GM21423 (cell line): ENCODE measurements around the gene CPSF2.
A peak's percentile ranks its signal among the peaks of the same experiment; 100 is the strongest.

Experiments used
- ATAC-seq: cut with Tn5 transposase; IDR thresholded peaks from one replicate; pipeline ENCODE4 v1.9.1; 2021; ENCODE audit warnings: mild to moderate bottlenecking, moderate library complexity; ENCODE audit not compliant: unreplicated experiment

CPSF2 gene

GRCh38 chr14:92121670-92122350 is at the start of gene CPSF2, which contains the start of gene NDUFB1:
CPSF2 (plus strand) TSS chr14:92121969; CDS start chr14:92130985, 9,016 bp downstream.
NDUFB1 (minus strand) TSS chr14:92121706; CDS start chr14:92117637, 4,069 bp downstream.
- peak; percentile 84 for ATAC-seq

GRCh38 chr14:92074555-92074954 is 47.2 kb upstream of the CPSF2 start:
- ATAC-seq = no peak

- ATAC-seq = no peak
These were observed 33.3 kb upstream of the CPSF2 start for GRCh38 chr14:92088494-92088893.

GRCh38 chr14:92093320-92093719 is 28.4 kb upstream of the CPSF2 start:
- no peak for ATAC-seq

- ATAC-seq = no peak
These were observed 22.0 kb upstream of the CPSF2 start for GRCh38 chr14:92099802-92100201.

GRCh38 chr14:92103363-92103989 is 18.3 kb upstream of the CPSF2 start:
- no peak for ATAC-seq

GRCh38 chr14:92105073-92105892 is 16.5 kb upstream of the CPSF2 start:
- ATAC-seq = no peak

GRCh38 chr14:92105893-92106142 is 16.0 kb upstream of the CPSF2 start:
- peak; percentile 20 for ATAC-seq

GRCh38 chr14:92106143-92106926 is 15.4 kb upstream of the CPSF2 start, which contains the start of gene ATXN3:
ATXN3 (minus strand) TSS chr14:92106582; CDS start chr14:92106552, 30 bp downstream.
- ATAC-seq = peak; percentile 85

- ATAC-seq = no peak
These were observed 13.2 kb upstream of the CPSF2 start for GRCh38 chr14:92108345-92109254.

GRCh38 chr14:92109490-92109889 is 12.3 kb upstream of the CPSF2 start:
- no peak for ATAC-seq

GRCh38 chr14:92121207-92121669 is 531 bp upstream of the CPSF2 start:
- peak; percentile 11 for ATAC-seq

- ATAC-seq = no peak
These were observed 545 bp downstream of the CPSF2 start for GRCh38 chr14:92122351-92122677.

GRCh38 chr14:92122761-92123160 is 992 bp downstream of the CPSF2 start:
- no peak for ATAC-seq

GRCh38 chr14:92134456-92134855 is 12.7 kb downstream of the CPSF2 start:
- no peak for ATAC-seq

- ATAC-seq = no peak
These were observed 13.5 kb downstream of the CPSF2 start for GRCh38 chr14:92135269-92135668.

GRCh38 chr14:92143309-92143708 is 21.5 kb downstream of the CPSF2 start:
- no peak for ATAC-seq

GRCh38 chr14:92143962-92144361 is 22.2 kb downstream of the CPSF2 start:
- ATAC-seq = no peak

GRCh38 chr14:92144708-92145107 is 22.9 kb downstream of the CPSF2 start:
- ATAC-seq = no peak

- no peak for ATAC-seq
These were observed 31.8 kb downstream of the CPSF2 start for GRCh38 chr14:92153581-92153980.
